C4-2B (cell line): Measurements from ENCODE around the gene ATG9A.

Experiments used
- H3K27ac ChIP-seq: fragments of 450-650 bp; 2 replicates; pipeline ENCODE4 v1.5.1; 2017
- CTCF ChIP-seq: fragments of 450-650 bp; conservative IDR thresholded peaks from 2 replicates; pipeline ENCODE4 v1.5.1; 2017; ENCODE audit warnings: mild to moderate bottlenecking
- ZFX ChIP-seq: fragments of 450-650 bp; IDR thresholded peaks from 2 replicates; pipeline ENCODE4 v1.6.1; 2017

The ATG9A gene

GRCh38 chr2:219172231-219173154, 56.9 kb downstream of the ATG9A start:
- no peak for TF ChIP-seq ZFX
- TF ChIP-seq CTCF = no peak
- no peak overlapping the region for H3K27ac ChIP-seq

- TF ChIP-seq CTCF (peak; percentile 77), ZFX (no peak)
- no peak overlapping the region for H3K27ac ChIP-seq
These were observed 58.2 kb downstream of the ATG9A start for GRCh38 chr2:219171231-219171651.

- H3K27ac ChIP-seq = no peak within 1 kb of the TSS
- no peak for TF ChIP-seq CTCF
- no peak for TF ChIP-seq ZFX
These were observed 59.3 kb downstream of the ATG9A start, which contains the start of gene SLC23A3 for GRCh38 chr2:219169930-219170654. TSS of gene SLC23A3 (minus strand) at chr2:219170029. CDS start at chr2:219169984, 45 bp downstream.
